BLaER1 treated with 17β-estradiol and CSF1 and Interleukin-3, amounts not matched to agents 10 nM and 100 nM (cell line): ENCODE measurements around the gene CHTF8.

ENCODE experiments used
- H3K27ac ChIP-seq, 11 experiments: shearing (Covaris generic); formaldehyde crosslinking; 2 replicates each; pipeline ENCODE4 v1.8.1; 2022
- H3K27me3 ChIP-seq, 11 experiments: shearing (Covaris generic); formaldehyde crosslinking; 2 replicates each; pipeline ENCODE4 v1.8.1; 2022
- H3K36me3 ChIP-seq, 11 experiments: shearing (Covaris generic); formaldehyde crosslinking; 2 replicates each; pipeline ENCODE4 v1.8.1; 2022
- H3K4me1 ChIP-seq, 10 experiments: shearing (Covaris generic); formaldehyde crosslinking; 2 replicates each; pipeline ENCODE4 v1.8.1; 2022
- H3K4me2 ChIP-seq, 11 experiments: shearing (Covaris generic); formaldehyde crosslinking; 2 replicates each; pipeline ENCODE4 v1.8.1; 2022
- H3K4me3 ChIP-seq, 10 experiments: shearing (Covaris generic); formaldehyde crosslinking; 2 replicates each; pipeline ENCODE4 v1.8.1; 2022
- H3K9ac ChIP-seq, 11 experiments: shearing (Covaris generic); formaldehyde crosslinking; 2 replicates each; pipeline ENCODE4 v1.8.1; 2022
- H3K9me3 ChIP-seq, 11 experiments: shearing (Covaris generic); formaldehyde crosslinking; replicated peaks in 1 of 11; 2 replicates each; pipeline ENCODE4 v1.8.1; 2022
- H4K20me1 ChIP-seq, 11 experiments: shearing (Covaris generic); formaldehyde crosslinking; 2 replicates each; pipeline ENCODE4 v1.8.1; 2022
- Cebpa-rat ChIP-seq, 11 experiments: shearing (Covaris generic); IDR thresholded peaks; 2 replicates each; pipeline ENCODE4 v1.8.1; 2022

Gene CHTF8

DNA sequence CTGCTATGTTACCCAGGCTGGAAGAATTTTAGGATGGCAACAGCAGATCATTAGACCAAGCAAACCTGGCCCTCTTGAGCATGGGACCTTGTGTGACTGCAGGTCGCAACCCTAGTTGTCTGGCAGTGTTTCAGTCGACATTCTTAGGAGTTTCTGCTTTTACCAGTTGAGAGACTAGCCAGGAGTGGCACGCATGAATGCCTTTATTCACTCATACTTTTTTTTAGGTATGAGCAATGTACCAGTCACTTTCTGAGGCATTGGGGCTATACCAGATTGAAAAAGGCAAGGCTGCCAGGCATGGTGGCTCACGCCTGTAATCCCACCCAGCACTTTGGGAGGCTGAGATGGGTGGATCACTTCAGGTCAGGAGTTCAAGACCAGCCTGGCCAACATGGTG is 55.1 kb downstream of the CHTF8 start:
- Histone ChIP-seq H3K4me1 (no peaks in the 10 kb centered on the region), H3K4me3 (no peak overlapping the region), H3K9ac (no peak overlapping the region), H3K36me3 (peaks cover 0 to 11% (median 0%) of the 10 kb centered on the region in 11 experiments; a peak in 2 of 22 replicates), H3K4me2 (no peak overlapping the region), H3K27me3 (no peaks in the 10 kb centered on the region), H3K27ac (no peak overlapping the region), H4K20me1 (no peaks in the 10 kb centered on the region), H3K9me3 (no peaks in the 10 kb centered on the region)
- no peak for TF ChIP-seq Cebpa-rat (IDR thresholded peaks at IDR 0.05)

- no peak overlapping the region for H3K27ac ChIP-seq
- no peak overlapping the region for H3K4me3 ChIP-seq
- H3K9ac ChIP-seq = no peak overlapping the region
Observed at GRCh38 chr16:69073181-69073702, 59.1 kb downstream of the CHTF8 start.

DNA sequence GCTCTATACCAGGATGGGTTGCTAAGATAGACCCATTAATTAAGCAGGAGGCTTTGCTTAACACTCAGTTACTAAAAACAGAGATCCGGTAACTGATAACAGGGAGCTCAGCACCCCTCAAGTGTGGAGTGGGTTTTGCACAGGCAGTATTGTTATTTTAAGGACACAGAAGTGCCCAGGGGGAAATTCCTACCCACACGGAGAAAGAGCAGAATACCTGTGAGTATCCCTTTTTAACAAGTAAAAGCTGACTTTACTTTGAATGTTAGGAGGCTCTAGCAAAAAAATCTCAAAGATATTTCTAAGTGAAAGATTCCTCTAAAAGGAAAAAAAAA is 59.8 kb downstream of the CHTF8 start:
- TF ChIP-seq Cebpa-rat (IDR thresholded peaks at IDR 0.05) = no peak
- no peaks in the 10 kb centered on the region for H3K27me3 ChIP-seq
- H3K4me2 ChIP-seq = no peak overlapping the region
- no peak overlapping the region for H3K4me3 ChIP-seq
- H3K9me3 ChIP-seq = no peaks in the 10 kb centered on the region
- H4K20me1 ChIP-seq = no peaks in the 10 kb centered on the region
- H3K4me1 ChIP-seq = no peaks in the 10 kb centered on the region
- no peak overlapping the region for H3K27ac ChIP-seq
- H3K9ac ChIP-seq = no peak overlapping the region
- peaks cover 0 to 23% (median 0%) of the 10 kb centered on the region in 11 experiments; a peak in 2 of 22 replicates for H3K36me3 ChIP-seq

More at GRCh38 chr16:69073181-69073702, 59.1 kb downstream of the CHTF8 start:
- Histone ChIP-seq H3K4me1 (no peaks in the 10 kb centered on the region), H3K27me3 (no peaks in the 10 kb centered on the region), H4K20me1 (no peaks in the 10 kb centered on the region), H3K36me3 (peaks cover 0 to 20% (median 0%) of the 10 kb centered on the region in 11 experiments; a peak in 2 of 22 replicates), H3K9me3 (no peaks in the 10 kb centered on the region), H3K4me2 (no peak overlapping the region)
- no peak for TF ChIP-seq Cebpa-rat (IDR thresholded peaks at IDR 0.05)

- no peaks in the 10 kb centered on the region for H4K20me1 ChIP-seq
- H3K4me1 ChIP-seq = no peaks in the 10 kb centered on the region
- no peaks in the 10 kb centered on the region for H3K9me3 ChIP-seq
- H3K4me3 ChIP-seq = no peak overlapping the region
- no peak overlapping the region for H3K27ac ChIP-seq
- no peak overlapping the region for H3K9ac ChIP-seq
- TF ChIP-seq Cebpa-rat (IDR thresholded peaks at IDR 0.05) = no peak
- no peaks in the 10 kb centered on the region for H3K27me3 ChIP-seq
- H3K36me3 ChIP-seq = peaks cover 0 to 22% (median 0%) of the 10 kb centered on the region in 11 experiments; a peak in 3 of 22 replicates
- no peak overlapping the region for H3K4me2 ChIP-seq
Observed at GRCh38 chr16:69071036-69071435, 61.4 kb downstream of the CHTF8 start.

DNA sequence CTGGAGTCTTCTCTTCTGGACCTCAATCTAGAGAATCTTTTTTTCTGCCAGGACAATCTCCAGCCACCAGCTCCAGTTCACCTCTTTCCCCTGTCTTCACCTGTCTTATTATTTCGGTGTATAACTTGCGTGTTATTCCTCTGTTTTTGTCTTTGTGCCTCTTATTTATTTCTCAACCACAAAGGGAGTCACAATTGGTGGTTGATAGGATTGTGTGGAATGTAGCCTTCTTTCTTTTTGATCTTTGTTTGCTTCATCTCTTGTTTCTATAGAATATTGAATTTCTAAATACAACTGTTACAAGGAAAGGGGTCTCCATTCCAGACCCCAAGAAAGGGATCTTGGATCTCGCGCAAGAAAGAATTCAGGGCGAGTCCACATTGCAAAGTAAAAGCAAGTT is 62.9 kb downstream of the CHTF8 start:
- H4K20me1 ChIP-seq = no peaks in the 10 kb centered on the region
- no peak overlapping the region for H3K4me2 ChIP-seq
- H3K27ac ChIP-seq = no peak overlapping the region
- no peaks in the 10 kb centered on the region for H3K9me3 ChIP-seq
- H3K36me3 ChIP-seq = peaks cover 0 to 23% (median 0%) of the 10 kb centered on the region in 11 experiments; a peak in 3 of 22 replicates
- H3K4me1 ChIP-seq = peaks cover 7 to 10% (median 8%) of the 10 kb centered on the region in 10 experiments
- H3K27me3 ChIP-seq = no peaks in the 10 kb centered on the region
- H3K4me3 ChIP-seq = no peak overlapping the region
- TF ChIP-seq Cebpa-rat (IDR thresholded peaks at IDR 0.05) = no peak
- no peak overlapping the region for H3K9ac ChIP-seq
